Esophagus mucosa (tissue), 1 donor: Measurements from ENCODE around the gene GPR142. TPM values are rescaled to one million over a fixed set of nuclear protein-coding genes. Genes with fewer than 3 reads are reported as not detected.
"Not testable (repeated sequence)": the region's sequence is repeated elsewhere in the genome, so short reads cannot be mapped to it uniquely, and the experiment has no call there.

ENCODE experiments used
- ATAC-seq: fragments of 200-7000 bp; cut with Tn5 transposase; one replicate; pipeline ENCODE4 v1.9.1; 2020
- total RNA-seq: library from RNA; stranded (reverse); gene quantifications from one replicate; pipeline ENCODE4 v1.2.4, GENCODE V29; 2023
- donor health status: DM: yes; HTN: yes; CAD: no.

Gene GPR142
- total RNA-seq, 1 donor from 2014 or later: not detected

DNA sequence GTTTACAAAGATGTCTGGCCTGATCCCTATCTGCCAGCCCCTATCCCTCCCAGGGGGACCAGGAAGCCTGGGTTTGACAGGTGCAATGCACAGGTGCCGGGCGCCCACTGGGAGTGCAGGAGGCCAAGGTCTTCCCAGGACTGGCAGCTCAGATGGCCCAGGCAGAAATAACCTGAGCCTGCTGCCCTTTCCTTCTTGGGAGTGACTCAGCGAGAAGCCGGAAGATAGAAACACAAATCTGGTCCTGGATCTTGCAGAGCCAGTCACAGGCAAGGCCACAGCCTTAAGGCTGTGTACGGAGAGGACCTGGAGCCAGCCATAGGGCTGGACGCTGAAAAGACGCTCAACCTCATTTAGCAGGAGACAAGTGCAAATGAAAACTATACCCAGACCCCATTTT, 27.7 kb downstream of the GPR142 start:
- peak; percentile 71 for ATAC-seq

DNA sequence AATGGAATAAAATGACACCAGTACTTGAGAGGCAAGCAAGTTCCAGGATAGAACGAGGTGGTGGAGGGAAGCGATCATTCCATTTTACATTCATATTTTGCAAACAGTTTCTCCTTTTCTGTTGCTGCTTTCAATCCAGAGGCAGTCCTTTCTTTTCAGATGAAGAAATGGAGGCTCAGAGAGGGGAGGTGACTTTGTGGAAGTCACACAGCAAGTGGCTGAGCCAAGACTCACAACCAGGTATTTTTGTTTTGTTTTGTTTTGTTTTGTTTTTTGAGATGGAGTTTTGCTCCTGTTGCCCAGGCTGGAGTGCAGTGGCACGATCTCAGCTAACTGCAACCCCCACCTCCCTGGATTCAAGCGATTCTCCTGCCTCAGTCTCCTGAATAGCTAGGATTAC, 29.3 kb downstream of the GPR142 start:
- ATAC-seq: no peak

DNA sequence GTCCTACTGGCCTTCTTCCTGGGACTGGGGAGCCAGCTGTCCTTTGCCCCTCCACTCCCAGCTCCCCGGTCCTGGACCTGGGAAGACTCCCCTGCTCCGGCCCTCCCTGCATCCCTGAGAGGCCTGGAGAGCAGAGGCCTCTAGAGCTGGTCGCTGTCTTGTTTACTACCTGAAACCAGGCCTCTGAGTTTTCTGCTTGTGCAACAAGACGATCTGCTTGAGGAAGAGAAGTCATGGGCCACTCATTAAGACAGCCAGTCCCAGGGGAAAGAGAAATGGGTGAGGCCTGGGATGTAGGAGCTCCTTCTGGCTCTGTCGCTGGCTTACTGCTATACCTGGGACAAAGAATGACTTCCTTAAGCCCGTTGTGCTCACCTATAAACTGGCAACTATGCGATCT, 34.7 kb downstream of the GPR142 start:
- ATAC-seq: no peak

- no peak for ATAC-seq
Observed at GRCh38 chr17:74403512-74404137, 36.3 kb downstream of the GPR142 start.

GRCh38 chr17:74404218-74404617, 36.9 kb downstream of the GPR142 start:
- no peak for ATAC-seq

GRCh38 chr17:74404789-74405188, 37.5 kb downstream of the GPR142 start:
- ATAC-seq: no peak

DNA sequence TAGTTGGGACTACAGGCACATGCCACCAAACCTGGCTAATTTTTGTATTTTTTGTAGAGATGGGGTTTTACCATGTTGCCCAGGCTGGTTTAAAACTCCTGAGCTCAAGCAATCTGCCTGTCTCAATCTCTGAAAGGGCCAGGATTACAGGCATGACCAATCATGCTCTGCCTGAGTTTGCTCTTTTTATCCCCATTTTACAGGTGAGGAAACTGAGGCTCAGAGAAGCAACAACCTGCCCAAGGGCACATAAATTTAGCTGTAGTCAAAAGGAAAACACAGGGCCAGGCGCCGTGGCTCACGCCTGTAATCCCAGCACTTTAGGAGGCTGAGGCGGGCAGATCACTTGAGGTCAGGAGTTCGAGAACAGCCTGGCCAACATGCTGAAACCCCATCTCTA, 38.0 kb downstream of the GPR142 start:
- ATAC-seq: not testable (repeated sequence)

GRCh38 chr17:74407384-74407783, 40.1 kb downstream of the GPR142 start:
- ATAC-seq: no peak

DNA sequence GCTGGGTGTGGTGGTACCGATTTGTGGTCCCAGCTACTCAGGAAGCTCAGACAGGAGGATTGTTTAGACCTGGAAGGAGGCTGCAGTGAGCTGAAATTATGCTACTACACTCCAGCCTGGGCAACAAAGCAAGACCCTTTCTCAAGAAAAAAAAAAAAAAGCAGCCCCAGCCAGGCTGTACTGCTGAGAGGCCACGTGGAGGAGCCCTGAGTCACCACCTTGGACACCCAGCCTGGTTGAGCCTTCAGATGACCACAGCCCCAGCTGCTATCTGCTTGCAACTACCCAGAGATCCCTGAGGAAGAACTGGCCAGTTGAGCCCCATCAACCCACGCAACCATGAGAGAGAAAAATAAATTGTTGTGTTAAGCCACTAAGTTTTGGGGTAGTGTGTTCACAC, 41.0 kb downstream of the GPR142 start:
- no peak for ATAC-seq

DNA sequence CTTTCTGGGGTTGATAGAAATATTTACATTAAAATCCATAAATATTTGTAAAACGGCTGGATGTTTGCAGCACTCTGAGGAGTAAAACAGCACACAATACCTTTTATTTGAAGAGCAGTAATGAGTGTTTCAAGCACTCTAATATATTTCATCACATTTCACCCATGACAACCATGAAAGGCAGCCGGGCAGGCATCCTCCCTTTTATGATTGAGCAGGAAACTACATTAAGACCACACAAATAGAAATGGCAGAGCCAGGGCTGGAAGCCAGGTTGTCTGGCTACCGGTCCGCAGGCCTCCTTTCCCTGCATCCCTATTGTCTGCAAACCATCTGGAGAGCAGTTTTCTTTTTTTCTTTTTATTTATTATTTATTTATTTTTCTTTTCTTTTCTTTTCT, 41.5 kb downstream of the GPR142 start:
- no peak for ATAC-seq

DNA sequence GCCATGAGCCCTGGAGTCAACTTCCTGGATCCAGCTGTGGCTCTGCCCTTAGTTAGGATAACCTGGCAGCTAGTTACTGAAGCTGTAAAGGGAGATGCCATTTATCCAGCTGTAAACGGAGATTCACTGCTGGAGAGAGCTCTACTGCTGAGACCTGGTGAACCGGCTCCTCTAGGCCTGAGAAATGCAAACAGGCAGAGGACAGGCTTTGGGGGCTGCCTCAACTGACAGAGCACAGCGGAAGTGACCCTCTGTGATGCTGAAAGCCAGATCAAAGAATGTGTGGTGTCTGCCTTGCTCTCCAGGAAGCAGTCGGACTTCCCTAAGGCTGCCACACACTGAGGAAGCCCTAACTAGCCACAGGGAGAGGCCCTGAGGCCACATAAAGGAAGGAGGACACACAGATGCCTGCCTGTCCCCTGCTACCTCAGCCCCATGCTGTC, 42.7 kb downstream of the GPR142 start:
- ATAC-seq: no peak

DNA sequence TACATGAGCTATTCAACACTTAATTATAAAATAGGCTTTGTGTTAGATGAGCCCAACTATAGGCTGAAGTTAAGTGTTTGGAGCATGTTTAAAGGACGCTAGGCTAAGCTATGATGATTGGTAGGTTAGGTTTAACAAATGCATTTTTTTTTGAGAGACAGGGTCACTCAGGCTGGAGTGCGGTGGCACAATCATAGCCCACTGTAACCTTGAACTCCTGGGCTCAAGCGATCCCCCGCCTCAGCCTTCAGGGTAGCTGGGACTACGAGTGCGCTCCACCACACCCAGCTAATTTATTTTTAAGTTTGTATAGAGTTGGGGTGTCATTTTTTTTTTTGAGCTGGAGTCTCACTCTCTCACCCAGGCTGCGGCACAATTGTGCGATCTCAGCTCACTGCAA, 45.3 kb downstream of the GPR142 start:
- no peak for ATAC-seq

DNA sequence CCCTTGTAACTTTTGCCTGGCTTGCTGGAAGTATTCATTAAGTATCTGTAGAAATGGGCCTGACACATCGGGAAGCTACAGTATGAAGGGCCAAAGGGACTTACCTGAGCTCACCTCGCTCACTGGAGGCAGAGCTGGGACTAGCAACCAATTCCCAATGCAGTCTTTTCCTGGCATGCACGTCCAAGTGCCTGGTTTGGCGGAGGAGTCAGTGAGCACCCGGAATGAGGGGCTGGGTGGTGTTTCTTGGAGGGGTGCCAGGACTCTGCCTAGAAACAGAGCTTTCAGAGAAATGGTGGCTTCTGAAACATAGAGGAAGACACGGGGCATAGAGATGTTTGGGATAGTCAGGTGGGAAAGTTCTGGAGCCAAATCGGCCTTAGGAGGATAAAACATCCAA, 46.2 kb downstream of the GPR142 start:
- ATAC-seq: no peak

DNA sequence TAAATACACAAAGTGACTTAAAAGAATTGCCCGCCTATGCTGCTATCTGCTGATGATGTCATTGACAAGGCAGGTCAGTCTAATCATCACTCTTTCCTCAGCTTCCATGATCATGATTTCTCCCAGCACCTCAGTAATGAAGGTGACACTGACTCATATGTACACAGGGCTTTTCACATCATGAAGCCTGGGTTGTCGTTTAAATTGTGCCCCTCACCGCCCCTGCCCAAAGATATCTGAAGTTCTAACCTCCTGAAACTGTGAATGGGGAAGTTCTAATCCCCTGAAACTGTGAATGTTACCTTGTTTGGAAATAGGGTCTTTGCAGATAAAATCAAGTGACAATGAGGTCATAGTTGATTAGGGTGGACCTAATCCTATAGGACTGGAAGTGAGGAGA, 47.2 kb downstream of the GPR142 start:
- no peak for ATAC-seq

- ATAC-seq: no peak
Observed at GRCh38 chr17:74415608-74416396, 48.5 kb downstream of the GPR142 start.

DNA sequence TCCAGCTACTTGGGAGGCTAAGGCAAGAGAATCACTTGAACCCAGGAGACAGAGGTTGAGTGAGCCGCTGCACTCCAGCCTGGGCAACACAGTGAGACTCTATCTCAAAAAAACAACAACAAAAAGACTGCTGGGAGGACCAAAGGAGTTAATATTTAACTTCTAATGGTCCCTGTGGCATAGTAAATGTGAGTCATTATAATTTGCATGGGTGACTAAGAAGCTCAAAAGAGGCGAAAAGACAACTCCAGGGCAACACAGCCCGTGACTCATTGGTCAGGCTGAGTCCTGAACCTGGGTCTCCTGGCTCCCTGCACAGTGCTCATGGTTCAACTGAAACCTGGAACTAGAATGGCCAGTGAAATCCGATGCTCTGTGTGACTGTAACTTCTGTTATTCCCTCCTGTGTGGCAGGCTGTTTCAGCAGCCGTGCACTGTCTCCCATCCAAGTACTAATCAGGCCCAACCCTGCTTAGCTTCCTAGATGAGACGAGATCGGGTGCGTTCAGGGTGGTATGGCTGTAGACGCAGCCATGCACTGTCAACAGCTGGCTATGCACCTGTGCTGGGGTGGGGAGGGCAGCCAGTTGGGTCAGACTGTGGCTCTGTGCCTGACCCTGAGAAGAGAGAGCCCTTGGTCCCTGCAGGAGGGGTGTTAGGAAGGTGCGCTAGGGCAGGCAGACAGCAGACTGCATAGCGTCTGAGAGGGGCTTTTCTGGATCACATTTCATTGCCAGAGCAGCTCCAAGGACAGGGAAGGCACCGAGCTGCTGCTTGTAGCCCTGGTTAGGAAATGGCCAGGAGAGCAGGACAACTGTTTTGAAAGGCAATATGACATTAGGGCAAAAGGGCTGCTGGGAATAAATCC, 50.1 kb downstream of the GPR142 start:
- peak; percentile 94 for ATAC-seq

GRCh38 chr17:74419928-74420411, 52.7 kb downstream of the GPR142 start:
- no peak for ATAC-seq

Other genes starting within 250 kb of the GPR142 start
- gene RPL38, start 163.8 kb upstream of the GPR142 start, total RNA-seq: 1,104 TPM
- 0.88 TPM for gene TTYH2, start 153.9 kb upstream of the GPR142 start, total RNA-seq
- not detected for gene DNAI2, start 93.3 kb upstream of the GPR142 start, total RNA-seq
- 0.16 TPM for gene KIF19, start 41.3 kb upstream of the GPR142 start, total RNA-seq
- gene BTBD17, start 5.6 kb upstream of the GPR142 start, total RNA-seq: not detected
- gene GPRC5C, start 64.6 kb downstream of the GPR142 start, total RNA-seq: 13.0 TPM
- gene CD300A, start 99.1 kb downstream of the GPR142 start, total RNA-seq: 0.64 TPM
- gene CD300LB, start 164.0 kb downstream of the GPR142 start, total RNA-seq: not detected
- 0.16 TPM for gene CD300C, start 178.6 kb downstream of the GPR142 start, total RNA-seq
- not detected for gene CD300H, start 200.0 kb downstream of the GPR142 start, total RNA-seq
- not detected for gene CD300LD, start 224.8 kb downstream of the GPR142 start, total RNA-seq